Activated T-cell treated with anti-CD3 and anti-CD28 coated beads, Interleukin-2, amount 50 U/mL, for 4 hours (primary cell): ENCODE measurements around the gene APOO. TPM values are rescaled to one million over a fixed set of nuclear protein-coding genes. Genes with fewer than 3 reads are reported as not detected.

Experiments
- ATAC-seq, 2 donors: fragments of 200-7000 bp; cut with Tn5 transposase; one replicate each; pipeline ENCODE4 v1.10.0; 2021
- DNase-seq: peaks from one replicate; pipeline ENCODE4 v3.0.0-alpha.2; 2020
- H3K27me3 Mint-ChIP-seq: one replicate; pipeline ENCODE4 v1.8.0; 2021; ENCODE audit warnings: low read depth, mixed read lengths
- H3K36me3 Mint-ChIP-seq: one replicate; pipeline ENCODE4 v1.8.0; 2022; ENCODE audit warnings: mixed read lengths; ENCODE audit not compliant: insufficient read depth
- H3K4me1 Mint-ChIP-seq: one replicate; pipeline ENCODE4 v1.8.0; 2021; ENCODE audit warnings: low read depth, mixed read lengths
- H3K4me3 Mint-ChIP-seq: one replicate; pipeline ENCODE4 v1.8.0; 2021; ENCODE audit warnings: mild to moderate bottlenecking, moderate library complexity, mixed read lengths
- H3K9me3 Mint-ChIP-seq: one replicate; pipeline ENCODE4 v1.8.0; 2021; ENCODE audit warnings: mixed read lengths
- total RNA-seq, 3 donors: library from RNA; stranded (reverse); gene quantifications; one replicate each; pipeline ENCODE4 v1.2.1, GENCODE V29; 2021

The APOO gene
- total RNA-seq, 3 donors from 2014 or later: 29.7 to 36.7 (median 31.8) TPM

- DNase-seq (no peak), ATAC-seq (no peak)
- no peaks in the 10 kb centered on the region for H3K27me3 Mint-ChIP-seq
- H3K9me3 Mint-ChIP-seq: no peaks in the 10 kb centered on the region
- peak overlapping the region; percentile 21 for H3K4me3 Mint-ChIP-seq
- peaks cover 23% of the 10 kb centered on the region for H3K36me3 Mint-ChIP-seq
- H3K4me1 Mint-ChIP-seq: peaks cover 29% of the 10 kb centered on the region
These were observed 121.4 kb downstream of the APOO start for GRCh38 chrX:23786268-23786815.

- ATAC-seq (no peak), DNase-seq (no peak)
- Mint-ChIP-seq H3K4me1 (peaks cover 33% of the 10 kb centered on the region), H3K4me3 (peak overlapping the region; percentile 93), H3K27me3 (no peaks in the 10 kb centered on the region), H3K9me3 (no peaks in the 10 kb centered on the region), H3K36me3 (peaks cover 23% of the 10 kb centered on the region)
These were observed 122.2 kb downstream of the APOO start for GRCh38 chrX:23785580-23785979.

GRCh38 chrX:23784470-23785331 lies 123.0 kb downstream of the APOO start:
- Mint-ChIP-seq H3K4me3 (peak overlapping the region; percentile 93), H3K36me3 (peaks cover 23% of the 10 kb centered on the region), H3K27me3 (no peaks in the 10 kb centered on the region), H3K9me3 (no peaks in the 10 kb centered on the region), H3K4me1 (peaks cover 33% of the 10 kb centered on the region)
- DNase-seq: no peak
- ATAC-seq: no peak

- no peak for ATAC-seq
- DNase-seq: no peak
- peaks cover 23% of the 10 kb centered on the region for H3K36me3 Mint-ChIP-seq
- H3K4me3 Mint-ChIP-seq: peak overlapping the region; percentile 93
- H3K4me1 Mint-ChIP-seq: peaks cover 33% of the 10 kb centered on the region
- H3K9me3 Mint-ChIP-seq: no peaks in the 10 kb centered on the region
- H3K27me3 Mint-ChIP-seq: no peaks in the 10 kb centered on the region
These were observed 123.9 kb downstream of the APOO start for GRCh38 chrX:23783589-23784469.

Other genes with a start within 250 kb of the APOO start
- gene PRDX4, start 240.4 kb downstream of the APOO start, total RNA-seq: 100 to 1,000 TPM; 100 to 118 (median 112) TPM
- 10 to 100 TPM; 20.8 to 28.0 (median 24.6) TPM for gene ACOT9, start 164.7 kb downstream of the APOO start, total RNA-seq
- 10 to 100 TPM; 39.5 to 51.3 (median 45.9) TPM for gene SAT1, start 124.8 kb downstream of the APOO start, total RNA-seq
- gene CXorf58, start 68 bp upstream of the APOO start, total RNA-seq: under 1 TPM in 1 of 3 donors, not detected in 2; 0.83 TPM
- gene KLHL15, start 119.2 kb upstream of the APOO start, total RNA-seq: 10 to 100 TPM; 10.4 to 11.8 (median 10.9) TPM
- gene EIF2S3, start 147.0 kb upstream of the APOO start, total RNA-seq: 100 to 1,000 TPM; 257 to 313 (median 258) TPM
- 10 to 100 TPM; 36.6 to 66.5 (median 37.9) TPM for gene ZFX, start 241.8 kb upstream of the APOO start, total RNA-seq